Lower lobe of right lung (tissue), 2 donors: ENCODE data around the gene ERCC1. TPM values are rescaled to one million over a fixed set of nuclear protein-coding genes. Genes with fewer than 3 reads are reported as not detected.

Experiments
- ATAC-seq, 2 donors: fragments of 200-7000 bp; cut with Tn5 transposase; one replicate each; pipeline ENCODE4 v1.9.1; 2020 to 2022; ENCODE audit warnings: mild to moderate bottlenecking in 2 of 2, moderate library complexity in 2 of 2
- DNase-seq: peaks from one replicate; pipeline ENCODE4 v3.0.0-alpha.2; 2020
- H3K27ac ChIP-seq: fragments of 200-600 bp; one replicate; pipeline ENCODE4 v1.8.0; 2022
- H3K27me3 ChIP-seq: fragments of 200-600 bp; one replicate; pipeline ENCODE4 v1.8.0; 2022; ENCODE audit warnings: low read depth
- H3K36me3 ChIP-seq: fragments of 200-600 bp; one replicate; pipeline ENCODE4 v1.8.0; 2022; ENCODE audit warnings: mild to moderate bottlenecking
- H3K4me1 ChIP-seq: fragments of 200-600 bp; one replicate; pipeline ENCODE4 v1.8.0; 2022
- H3K4me3 ChIP-seq: fragments of 200-600 bp; one replicate; pipeline ENCODE4 v1.8.0; 2022; ENCODE audit warnings: mild to moderate bottlenecking
- H3K9me3 ChIP-seq: fragments of 200-600 bp; one replicate; pipeline ENCODE4 v1.8.0; 2022
- CTCF ChIP-seq: fragments of 200-600 bp; IDR thresholded peaks from one replicate; pipeline ENCODE4 v1.8.0; 2022; ENCODE audit warnings: antibody characterized with exemption, mild to moderate bottlenecking
- intact Hi-C: fragments of 100-400 bp; cut with DNase I; formaldehyde crosslinking; loops from one replicate; pipeline ENCODE4 v1.11.0; 2022
- total RNA-seq: library from RNA; stranded (reverse); fragmentation: NEBNext Ultra II Directional; extraction: Animal tissue kit (Norgen Biotek cat#: 25700); gene quantifications from one replicate; pipeline ENCODE4 v1.2.1, GENCODE V29; 2021
- donor health status: DM: no; HTN: yes; CAD: no; lungs with severe emphysema.

Gene ERCC1
- total RNA-seq, 1 donor from 2014 or later = 41.6 TPM

GRCh38 chr19:45451850-45452387 is 28.2 kb upstream of the ERCC1 start:
- Histone ChIP-seq H3K4me3 (no peak overlapping the region), H3K27ac (peak overlapping the region; percentile 98), H3K4me1 (peaks cover 57% of the 10 kb centered on the region), H3K9me3 (no peaks in the 10 kb centered on the region), H3K36me3 (no peaks in the 10 kb centered on the region), H3K27me3 (no peaks in the 10 kb centered on the region)
- no peak for TF ChIP-seq CTCF
- intact Hi-C loops = no loop called here
- ATAC-seq (no peak), DNase-seq (no peak)

- TF ChIP-seq CTCF = no peak
- ATAC-seq (peak; percentile 2), DNase-seq (no peak)
- H3K4me1 ChIP-seq = peaks cover 53% of the 10 kb centered on the region
- H3K9me3 ChIP-seq = no peaks in the 10 kb centered on the region
- no peaks in the 10 kb centered on the region for H3K27me3 ChIP-seq
- intact Hi-C loops = no loop called here
- H3K4me3 ChIP-seq = peak overlapping the region; percentile 64
- H3K27ac ChIP-seq = peak overlapping the region; percentile 98
- H3K36me3 ChIP-seq = no peaks in the 10 kb centered on the region
Observed at GRCh38 chr19:45451131-45451849, 27.6 kb upstream of the ERCC1 start.

- Histone ChIP-seq H3K27ac (peak overlapping the region; percentile 98), H3K4me1 (peaks cover 53% of the 10 kb centered on the region), H3K36me3 (no peaks in the 10 kb centered on the region), H3K27me3 (no peaks in the 10 kb centered on the region), H3K4me3 (peak overlapping the region; percentile 64), H3K9me3 (no peaks in the 10 kb centered on the region)
- ATAC-seq (peak; percentile 3 to 15), DNase-seq (no peak)
- TF ChIP-seq CTCF = no peak
- intact Hi-C loops = no loop called here
Observed at GRCh38 chr19:45450012-45450333, 26.3 kb upstream of the ERCC1 start.

- intact Hi-C loops = no loop called here
- H3K27me3 ChIP-seq = no peaks in the 10 kb centered on the region
- no peak for DNase-seq
- peaks cover 49% of the 10 kb centered on the region for H3K4me1 ChIP-seq
- H3K9me3 ChIP-seq = no peaks in the 10 kb centered on the region
- no peak overlapping the region for H3K4me3 ChIP-seq
- H3K36me3 ChIP-seq = no peaks in the 10 kb centered on the region
- H3K27ac ChIP-seq = peak overlapping the region; percentile 98
- TF ChIP-seq CTCF = no peak
- no peak for ATAC-seq
Observed at GRCh38 chr19:45448887-45449299, 25.2 kb upstream of the ERCC1 start.

- Histone ChIP-seq H3K36me3 (no peaks in the 10 kb centered on the region), H3K27ac (peak overlapping the region; percentile 98), H3K4me3 (no peak overlapping the region), H3K9me3 (no peaks in the 10 kb centered on the region), H3K27me3 (no peaks in the 10 kb centered on the region), H3K4me1 (peaks cover 47% of the 10 kb centered on the region)
- ATAC-seq = no peak
- DNase-seq = no peak
- no peak for TF ChIP-seq CTCF
- intact Hi-C loops = no loop called here
Observed at GRCh38 chr19:45448425-45448756, 24.7 kb upstream of the ERCC1 start.
